Measurements from ENCODE around the gene C5. TPM values are rescaled to one million over a fixed set of nuclear protein-coding genes. Genes with fewer than 3 reads are reported as not detected.

Gene C5
- total and polyA plus RNA-seq, 5 donors from 2014 or later: 0.31 to 1.5 (median 1.1) TPM; not detected in 1

DNA sequence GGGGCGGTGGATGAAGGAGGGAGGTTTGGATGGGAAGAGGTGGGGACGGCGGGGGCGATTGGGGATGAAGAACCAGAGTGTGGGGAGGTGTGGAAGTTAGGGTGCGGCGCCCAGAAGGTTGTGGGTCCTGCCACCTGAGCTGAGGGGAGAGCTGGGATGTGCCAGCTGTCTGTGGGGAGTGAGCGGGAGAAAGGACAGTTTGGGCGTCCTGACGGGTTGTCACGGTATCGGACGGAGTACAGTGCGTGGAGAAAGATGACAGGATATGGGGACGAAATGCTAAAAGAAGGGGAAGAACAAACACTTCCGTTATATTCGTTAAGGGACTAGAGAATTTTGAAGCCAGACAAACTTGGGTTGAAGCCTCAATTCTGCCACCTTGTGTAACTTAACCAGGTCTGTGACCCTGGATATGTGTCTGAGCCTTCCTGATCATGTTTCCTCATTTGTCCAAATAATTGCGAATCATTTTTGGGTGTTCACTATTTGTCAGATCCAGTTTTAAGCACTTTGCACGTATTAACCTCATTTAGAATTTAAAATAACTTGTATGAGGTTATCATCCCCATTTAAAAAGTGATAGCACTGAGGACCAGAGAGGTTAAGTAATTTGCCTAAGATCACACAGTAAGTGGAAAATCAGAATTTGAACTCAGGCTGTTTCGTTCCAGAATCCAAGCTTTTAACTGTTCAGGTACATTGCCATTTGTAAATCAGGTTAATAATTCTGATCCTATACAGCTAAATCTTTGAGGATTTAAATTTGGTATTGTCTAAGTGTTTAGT is 25.4 kb upstream of the C5 start:
- H3K9me3 ChIP-seq (ENCODE audit: control insufficient read depth in 2 of 2, low read length in 2 of 2): no peaks in the 10 kb centered on the region
- peak overlapping the region; percentile 92 to 99 (median 99) for H3K27ac Mint-ChIP-seq
- peak overlapping the region; percentile 95 to 100 (median 98) for H3K4me3 Mint-ChIP-seq
- H3K27me3 ChIP-seq (ENCODE audit: control insufficient read depth, insufficient read depth, low read length): no peaks in the 10 kb centered on the region
- ATAC-seq (ENCODE audit: low read depth in 2 of 2) (peak; percentile 4 to 6), DNase-seq (peak in 2 of 3 donors; percentile 35 to 60)
- peak overlapping the region; percentile 89 for H3K27ac ChIP-seq (ENCODE audit: insufficient read depth, low read length, poor library complexity, severe bottlenecking)
- peaks cover 43% of the 10 kb centered on the region for H3K4me1 ChIP-seq (ENCODE audit: control insufficient read depth, insufficient read depth, low read length, poor library complexity, severe bottlenecking)
- H3K4me1 Mint-ChIP-seq: peaks cover 27 to 89% (median 54%) of the 10 kb centered on the region in 4 donors
- peaks cover 4% of the 10 kb centered on the region for H3K36me3 ChIP-seq (ENCODE audit: control insufficient read depth, insufficient read depth, low read length)
- H3K9me3 Mint-ChIP-seq: peaks cover 0 to 3% (median 0%) of the 10 kb centered on the region in 7 donors
- H3K4me3 ChIP-seq (ENCODE audit: low read depth, low read length): peak overlapping the region; percentile 98
- no peaks in the 10 kb centered on the region for H3K27me3 Mint-ChIP-seq
- no peaks in the 10 kb centered on the region for H3K36me3 Mint-ChIP-seq

DNA sequence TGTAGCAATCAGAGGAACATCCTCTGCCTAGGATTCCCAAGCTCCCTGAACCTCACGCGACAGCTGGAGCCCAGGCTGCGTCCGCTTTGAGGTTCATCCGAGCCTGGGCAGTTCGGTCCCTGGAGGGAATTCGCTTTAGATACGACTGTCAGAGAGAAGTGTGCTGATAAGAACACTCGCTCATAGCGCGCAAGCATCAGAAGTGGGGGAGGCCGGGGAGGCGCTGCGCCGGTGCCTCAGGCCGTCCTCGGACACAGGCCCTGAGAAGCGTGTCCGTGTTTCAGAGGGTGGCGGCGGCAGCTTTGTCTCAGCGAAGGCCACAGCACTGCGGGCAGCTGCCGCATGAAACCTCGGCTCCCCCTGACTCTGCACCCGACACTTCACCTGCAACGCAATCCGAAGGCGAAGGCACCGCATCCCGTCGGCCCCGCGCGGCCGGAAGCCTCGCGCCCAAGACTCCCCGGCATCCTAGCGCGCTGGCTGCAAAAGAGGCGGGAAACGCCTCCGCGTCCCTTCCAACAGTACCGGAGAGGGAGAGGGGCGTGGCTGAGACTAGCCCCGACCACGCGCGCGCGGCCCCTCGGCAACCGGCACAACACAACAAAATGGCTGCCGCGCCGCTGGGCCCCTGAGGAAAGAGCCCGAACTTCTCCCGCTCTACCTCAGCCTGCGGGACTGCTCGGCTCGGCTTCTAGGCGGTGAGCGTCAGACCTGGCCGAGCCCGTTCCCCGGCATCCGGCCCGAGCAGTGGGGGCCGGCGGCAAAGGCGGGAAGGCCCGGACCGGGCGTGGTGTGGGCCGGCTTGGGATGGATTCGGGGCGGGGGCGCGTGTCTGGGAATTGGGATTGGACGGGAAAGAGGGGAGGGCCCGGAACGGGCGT is 24.5 kb upstream of the C5 start, which contains the start of gene CNTRL:
TSS of gene CNTRL (plus strand) at position 586 of the 881 bp plus-strand sequence. CDS start 13,372 bp downstream, outside the sequence.
- DNase-seq (peak; percentile 82 to 92 (median 85)), ATAC-seq (ENCODE audit: low read depth in 2 of 2) (peak; percentile 74 to 77)
- H3K4me1 ChIP-seq (ENCODE audit: control insufficient read depth, insufficient read depth, low read length, poor library complexity, severe bottlenecking): peaks cover 43% of the 10 kb centered on the region
- peaks cover 27 to 81% (median 50%) of the 10 kb centered on the region in 4 donors for H3K4me1 Mint-ChIP-seq
- no peaks in the 10 kb centered on the region for H3K9me3 ChIP-seq (ENCODE audit: control insufficient read depth in 2 of 2, low read length in 2 of 2)
- H3K36me3 Mint-ChIP-seq: no peaks in the 10 kb centered on the region
- peak within 1 kb of the TSS; percentile 98 for H3K4me3 ChIP-seq (ENCODE audit: low read depth, low read length)
- no peaks in the 10 kb centered on the region for H3K27me3 Mint-ChIP-seq
- H3K27ac ChIP-seq (ENCODE audit: insufficient read depth, low read length, poor library complexity, severe bottlenecking): peak within 1 kb of the TSS; percentile 89
- no peaks in the 10 kb centered on the region for H3K27me3 ChIP-seq (ENCODE audit: control insufficient read depth, insufficient read depth, low read length)
- peak within 1 kb of the TSS; percentile 95 to 100 (median 98) for H3K4me3 Mint-ChIP-seq
- peaks cover 0 to 3% (median 0%) of the 10 kb centered on the region in 7 donors for H3K9me3 Mint-ChIP-seq
- peak within 1 kb of the TSS; percentile 92 to 99 (median 99) for H3K27ac Mint-ChIP-seq
- no peaks in the 10 kb centered on the region for H3K36me3 ChIP-seq (ENCODE audit: control insufficient read depth, insufficient read depth, low read length)

DNA sequence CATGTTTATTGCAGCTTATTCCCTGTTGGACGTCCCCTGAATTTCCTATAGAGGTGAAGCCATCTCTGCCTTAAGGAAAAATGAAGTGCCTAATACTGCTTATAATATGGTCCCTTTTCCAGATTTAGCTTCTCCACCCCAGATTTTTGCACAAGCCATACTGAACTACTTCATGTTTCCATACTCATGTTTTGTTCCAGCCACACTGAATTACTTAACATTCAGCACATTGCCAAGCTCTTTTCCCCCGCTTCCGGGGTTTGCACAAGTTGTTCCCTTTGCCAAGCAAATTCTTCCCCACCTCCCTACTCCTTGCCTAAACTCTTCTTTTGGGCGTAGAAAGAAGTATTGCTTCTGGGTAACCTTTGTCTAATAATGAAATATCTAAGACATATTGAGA is 23.0 kb upstream of the C5 start:
- no peaks in the 10 kb centered on the region for H3K9me3 ChIP-seq (ENCODE audit: control insufficient read depth in 2 of 2, low read length in 2 of 2)
- no peaks in the 10 kb centered on the region for H3K27me3 ChIP-seq (ENCODE audit: control insufficient read depth, insufficient read depth, low read length)
- H3K27ac ChIP-seq (ENCODE audit: insufficient read depth, low read length, poor library complexity, severe bottlenecking): no peak overlapping the region
- no peaks in the 10 kb centered on the region for H3K36me3 ChIP-seq (ENCODE audit: control insufficient read depth, insufficient read depth, low read length)
- no peak overlapping the region for H3K4me3 ChIP-seq (ENCODE audit: low read depth, low read length)
- Mint-ChIP-seq H3K36me3 (no peaks in the 10 kb centered on the region), H3K4me1 (peaks cover 27 to 75% (median 45%) of the 10 kb centered on the region in 4 donors), H3K27ac (peak overlapping the region; percentile 64 to 99 (median 80)), H3K9me3 (peaks cover 0 to 5% (median 0%) of the 10 kb centered on the region in 7 donors), H3K4me3 (peak overlapping the region; percentile 95 to 100 (median 98)), H3K27me3 (no peaks in the 10 kb centered on the region)
- DNase-seq (no peak), ATAC-seq (ENCODE audit: low read depth in 2 of 2) (no peak)
- peaks cover 43% of the 10 kb centered on the region for H3K4me1 ChIP-seq (ENCODE audit: control insufficient read depth, insufficient read depth, low read length, poor library complexity, severe bottlenecking)

DNA sequence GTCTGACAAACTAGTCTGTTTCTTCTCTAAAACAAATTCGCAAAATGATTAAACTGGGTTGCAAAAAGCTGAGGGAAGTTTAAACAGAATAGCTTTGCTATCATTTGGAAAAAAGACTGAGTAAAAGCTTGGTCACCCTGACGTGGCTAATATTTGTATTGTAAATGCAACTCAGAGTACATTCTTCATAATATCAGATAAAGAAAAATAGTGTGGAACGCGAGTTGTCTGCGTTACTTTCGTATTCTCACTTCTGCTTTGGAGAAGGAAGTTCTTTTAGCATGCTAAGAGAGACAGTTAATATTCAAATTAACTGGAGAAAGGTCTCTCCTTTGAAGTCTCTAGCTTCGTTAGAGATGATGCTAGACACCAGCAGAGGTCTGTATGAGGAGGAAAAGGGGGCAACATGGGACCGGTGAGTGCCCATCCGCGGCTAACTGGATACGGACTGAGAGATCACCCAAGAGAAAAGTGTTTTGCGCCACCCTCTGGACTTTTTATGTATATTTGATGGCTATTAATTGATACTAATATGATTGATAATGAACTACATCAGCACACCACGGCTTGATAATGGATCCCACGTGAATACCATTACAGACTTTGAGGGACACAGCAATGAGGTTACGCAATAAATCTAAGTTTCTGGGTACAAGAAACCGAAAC is 21.8 kb upstream of the C5 start:
- Mint-ChIP-seq H3K27ac (peak overlapping the region; percentile 96 to 99 (median 97)), H3K4me1 (peaks cover 22 to 73% (median 40%) of the 10 kb centered on the region in 4 donors), H3K36me3 (no peaks in the 10 kb centered on the region), H3K4me3 (peak overlapping the region; percentile 95 to 97 (median 96)), H3K27me3 (no peaks in the 10 kb centered on the region), H3K9me3 (peaks cover 0 to 8% (median 2%) of the 10 kb centered on the region in 7 donors)
- DNase-seq (peak; percentile 33 to 72 (median 55)), ATAC-seq (ENCODE audit: low read depth in 2 of 2) (peak; percentile 21 to 32)
- no peaks in the 10 kb centered on the region for H3K9me3 ChIP-seq (ENCODE audit: control insufficient read depth in 2 of 2, low read length in 2 of 2)
- H3K27ac ChIP-seq (ENCODE audit: insufficient read depth, low read length, poor library complexity, severe bottlenecking): peak overlapping the region; percentile 76
- peak overlapping the region; percentile 98 for H3K4me3 ChIP-seq (ENCODE audit: low read depth, low read length)
- no peaks in the 10 kb centered on the region for H3K27me3 ChIP-seq (ENCODE audit: control insufficient read depth, insufficient read depth, low read length)
- no peaks in the 10 kb centered on the region for H3K36me3 ChIP-seq (ENCODE audit: control insufficient read depth, insufficient read depth, low read length)
- H3K4me1 ChIP-seq (ENCODE audit: control insufficient read depth, insufficient read depth, low read length, poor library complexity, severe bottlenecking): peaks cover 36% of the 10 kb centered on the region

DNA sequence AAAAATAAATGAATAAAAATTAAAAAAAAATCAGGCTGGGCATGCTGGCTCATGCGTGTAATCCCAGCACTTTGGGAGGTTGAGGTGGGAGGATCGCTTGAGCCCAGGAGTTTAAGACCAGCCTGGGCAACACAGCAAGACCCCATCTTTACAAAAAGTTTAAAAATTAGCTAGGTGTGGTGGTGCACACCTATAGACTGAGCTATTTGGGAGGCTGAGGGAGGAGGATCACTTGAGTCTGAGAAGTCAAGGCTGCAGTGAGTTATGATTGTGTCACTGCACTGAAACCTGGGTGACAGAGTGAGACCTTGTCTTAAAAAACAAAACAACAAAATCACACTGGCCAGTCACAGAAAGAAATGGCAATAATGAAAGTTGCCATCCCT is 21.3 kb upstream of the C5 start:
- Mint-ChIP-seq H3K4me1 (peaks cover 16 to 67% (median 34%) of the 10 kb centered on the region in 4 donors), H3K4me3 (peak overlapping the region; percentile 95 to 97 (median 96)), H3K27ac (peak overlapping the region; percentile 96 to 99 (median 97)), H3K27me3 (no peaks in the 10 kb centered on the region), H3K36me3 (no peaks in the 10 kb centered on the region), H3K9me3 (peaks cover 0 to 8% (median 2%) of the 10 kb centered on the region in 7 donors)
- Histone ChIP-seq H3K27me3 (ENCODE audit: control insufficient read depth, insufficient read depth, low read length) (no peaks in the 10 kb centered on the region), H3K9me3 (ENCODE audit: control insufficient read depth in 2 of 2, low read length in 2 of 2) (no peaks in the 10 kb centered on the region), H3K4me3 (ENCODE audit: low read depth, low read length) (peak overlapping the region; percentile 98), H3K4me1 (ENCODE audit: control insufficient read depth, insufficient read depth, low read length, poor library complexity, severe bottlenecking) (peaks cover 31% of the 10 kb centered on the region), H3K27ac (ENCODE audit: insufficient read depth, low read length, poor library complexity, severe bottlenecking) (peak overlapping the region; percentile 76), H3K36me3 (ENCODE audit: control insufficient read depth, insufficient read depth, low read length) (no peaks in the 10 kb centered on the region)
- DNase-seq (peak in 1 of 3 donors; percentile 51), ATAC-seq (ENCODE audit: low read depth in 2 of 2) (no peak)

DNA sequence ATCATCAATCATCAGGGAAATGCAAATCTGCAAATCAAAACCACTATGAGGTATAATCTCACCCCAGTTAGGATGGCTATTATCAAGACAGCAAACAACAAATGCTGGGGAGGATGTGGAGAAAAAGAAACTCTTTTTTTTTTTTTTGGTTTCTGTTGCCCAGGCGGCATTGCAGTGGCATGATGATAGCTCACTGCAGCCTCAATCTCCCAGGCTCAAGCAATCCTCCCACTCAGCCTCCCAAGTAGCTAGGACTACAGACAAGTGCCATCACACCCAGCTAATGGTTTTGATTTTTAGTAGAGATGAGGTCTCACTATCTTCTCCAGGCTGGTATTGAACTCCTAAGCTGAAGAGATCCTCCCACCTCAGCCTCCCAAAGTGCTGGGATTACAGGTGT is 19.3 kb upstream of the C5 start:
- Mint-ChIP-seq H3K36me3 (no peaks in the 10 kb centered on the region), H3K4me1 (peaks cover 9 to 48% (median 24%) of the 10 kb centered on the region in 4 donors), H3K4me3 (peak overlapping the region in 1 of 4 donors; percentile 43), H3K27ac (peak overlapping the region in 1 of 3 donors; percentile 71), H3K27me3 (no peaks in the 10 kb centered on the region), H3K9me3 (peaks cover 0 to 8% (median 2%) of the 10 kb centered on the region in 7 donors)
- Histone ChIP-seq H3K9me3 (ENCODE audit: control insufficient read depth in 2 of 2, low read length in 2 of 2) (no peaks in the 10 kb centered on the region), H3K27me3 (ENCODE audit: control insufficient read depth, insufficient read depth, low read length) (no peaks in the 10 kb centered on the region), H3K4me1 (ENCODE audit: control insufficient read depth, insufficient read depth, low read length, poor library complexity, severe bottlenecking) (peaks cover 20% of the 10 kb centered on the region), H3K4me3 (ENCODE audit: low read depth, low read length) (no peak overlapping the region), H3K36me3 (ENCODE audit: control insufficient read depth, insufficient read depth, low read length) (no peaks in the 10 kb centered on the region), H3K27ac (ENCODE audit: insufficient read depth, low read length, poor library complexity, severe bottlenecking) (no peak overlapping the region)
- no peak for DNase-seq
- no peak for ATAC-seq (ENCODE audit: low read depth in 2 of 2)

DNA sequence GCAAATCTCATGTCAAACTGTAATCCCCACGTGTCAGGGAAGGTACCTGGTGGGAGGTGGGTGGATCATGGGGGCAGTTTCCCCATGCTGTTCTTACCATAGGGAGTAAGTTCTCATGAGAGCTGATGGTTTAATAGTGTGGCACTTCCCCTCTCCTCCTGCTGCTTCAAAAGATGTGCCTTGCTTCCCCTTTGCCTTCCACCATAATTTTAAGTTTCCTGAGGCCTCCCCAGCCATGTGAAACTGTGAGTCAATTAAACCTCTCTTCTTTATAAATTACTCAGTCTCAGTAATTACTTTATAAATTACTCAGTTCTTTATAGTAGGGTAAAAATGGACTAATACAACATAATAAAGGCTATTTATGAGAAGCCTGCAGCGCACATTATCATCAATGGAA is 17.6 kb upstream of the C5 start:
- Histone ChIP-seq H3K27ac (ENCODE audit: insufficient read depth, low read length, poor library complexity, severe bottlenecking) (no peak overlapping the region), H3K36me3 (ENCODE audit: control insufficient read depth, insufficient read depth, low read length) (no peaks in the 10 kb centered on the region), H3K4me1 (ENCODE audit: control insufficient read depth, insufficient read depth, low read length, poor library complexity, severe bottlenecking) (peaks cover 8% of the 10 kb centered on the region), H3K9me3 (ENCODE audit: control insufficient read depth in 2 of 2, low read length in 2 of 2) (no peaks in the 10 kb centered on the region), H3K27me3 (ENCODE audit: control insufficient read depth, insufficient read depth, low read length) (no peaks in the 10 kb centered on the region), H3K4me3 (ENCODE audit: low read depth, low read length) (no peak overlapping the region)
- Mint-ChIP-seq H3K36me3 (no peaks in the 10 kb centered on the region), H3K4me1 (peaks cover 7 to 39% (median 19%) of the 10 kb centered on the region in 4 donors), H3K9me3 (peaks cover 0 to 8% (median 2%) of the 10 kb centered on the region in 7 donors), H3K27me3 (no peaks in the 10 kb centered on the region), H3K27ac (no peak overlapping the region), H3K4me3 (peak overlapping the region in 1 of 4 donors; percentile 40)
- DNase-seq (no peak), ATAC-seq (ENCODE audit: low read depth in 2 of 2) (no peak)
